ENCODE data around the gene RBMY1J. TPM values are rescaled to one million over a fixed set of nuclear protein-coding genes. Genes with fewer than 3 reads are reported as not detected.
"Not testable (repeated sequence)": the region's sequence is repeated elsewhere in the genome, so short reads cannot be mapped to it uniquely, and the experiment has no call there.

Gene RBMY1J
- total and polyA plus RNA-seq, 4 donors: not detected

DNA sequence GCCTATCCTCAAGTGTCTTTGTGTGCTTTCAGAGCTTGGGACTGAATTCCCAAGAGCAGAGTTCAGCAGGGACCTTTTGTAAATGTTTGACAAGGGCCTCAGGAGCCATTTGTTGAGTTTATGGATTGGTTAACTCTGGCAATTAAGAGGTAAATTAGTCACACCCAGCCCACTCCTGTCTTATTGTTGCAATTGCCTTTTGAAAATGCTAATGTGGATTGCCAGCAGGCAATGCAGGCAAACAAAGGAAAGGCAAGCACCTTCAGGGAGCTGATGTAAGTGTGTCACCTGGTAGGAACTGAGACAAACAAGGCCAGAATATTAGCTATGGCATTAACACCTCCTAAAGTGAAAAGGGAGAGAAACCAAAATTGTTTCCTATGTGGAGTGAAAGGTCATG, 29.7 kb upstream of the RBMY1J start:
- Histone ChIP-seq H3K9me3 (ENCODE audit: control insufficient read depth in 4 of 4, low read length in 3 of 4) (no peaks in the 10 kb centered on the region), H3K4me3 (ENCODE audit: low read depth in 1 of 3, low read length in 3 of 3) (no peak overlapping the region), H3K27ac (ENCODE audit: low read depth in 1 of 2, low read length in 2 of 2) (no peak overlapping the region), H3K27me3 (ENCODE audit: control insufficient read depth in 4 of 4, insufficient read depth in 4 of 4, low read length in 3 of 4) (no peaks in the 10 kb centered on the region), H3K36me3 (ENCODE audit: control insufficient read depth in 4 of 4, insufficient read depth in 3 of 4, low read depth in 1 of 4, low read length in 3 of 4) (no peaks in the 10 kb centered on the region), H3K4me1 (ENCODE audit: control insufficient read depth in 4 of 4, insufficient read depth in 4 of 4, low read length in 3 of 4) (no peaks in the 10 kb centered on the region), H3K9ac (ENCODE audit: low read depth in 1 of 2, low read length in 2 of 2) (no peak overlapping the region)
- no peak for DNase-seq (ENCODE audit: low spot score)
- TF ChIP-seq YY1 (IDR thresholded peaks at IDR 0.05) (no peak), NR2F2 (IDR thresholded peaks at IDR 0.05) (no peak), SP1 (IDR thresholded peaks at IDR 0.05) (no peak), TAF1 (conservative IDR thresholded peaks at IDR 0.05) (no peak), FOXA2 (IDR thresholded peaks at IDR 0.05) (no peak), ZBTB33 (IDR thresholded peaks at IDR 0.05) (no peak), FOXA1 (IDR thresholded peaks at IDR 0.05) (no peak), RXRA (IDR thresholded peaks at IDR 0.05) (no peak), HNF4G (IDR thresholded peaks at IDR 0.05) (no peak)
- TF ChIP-seq, protein P1, sequence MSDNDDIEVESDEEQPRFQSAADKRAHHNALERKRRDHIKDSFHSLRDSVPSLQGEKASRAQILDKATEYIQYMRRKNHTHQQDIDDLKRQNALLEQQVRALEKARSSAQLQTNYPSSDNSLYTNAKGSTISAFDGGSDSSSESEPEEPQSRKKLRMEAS (IDR thresholded peaks at IDR 0.05): no peak

DNA sequence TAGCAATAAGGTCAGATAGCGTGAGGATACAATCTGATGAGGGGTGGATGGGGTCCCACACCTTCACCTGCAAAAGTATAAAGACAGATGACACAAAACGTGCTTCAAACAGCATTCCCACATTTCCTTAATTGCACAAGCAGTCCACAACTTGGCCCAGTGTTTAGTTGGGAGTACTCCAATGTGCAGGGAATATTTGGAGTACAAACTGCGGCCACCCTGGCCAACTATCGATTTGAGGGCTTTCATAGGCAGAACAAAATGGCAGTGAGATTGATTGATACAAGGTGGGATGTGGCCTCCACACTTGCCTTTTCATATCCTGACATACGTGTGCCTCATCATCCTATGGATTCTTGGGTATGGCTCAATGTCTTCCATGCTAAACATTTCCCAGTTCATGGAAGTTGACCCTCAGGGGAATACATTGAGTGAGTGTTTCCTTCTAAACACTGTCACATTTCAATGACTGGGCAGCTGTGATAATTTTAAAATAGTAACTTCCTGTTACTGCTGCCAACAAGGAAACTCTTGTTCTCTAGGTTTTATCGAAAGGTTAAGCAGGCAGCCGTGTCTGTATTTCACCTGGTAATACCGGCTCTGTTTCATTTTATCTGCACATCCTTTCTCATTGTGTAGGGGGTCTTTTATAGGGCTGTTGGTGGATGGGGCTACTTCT, 41.6 kb downstream of the RBMY1J start:
- no CpG with 5 or more reads among the region's 8 CpGs for WGBS

GRCh38 chrY:22455522-22455921, 52.3 kb downstream of the RBMY1J start:
- not testable (repeated sequence) for H3K4me3 ChIP-seq (ENCODE audit: low read depth in 1 of 3, low read length in 3 of 3); DNase-seq (ENCODE audit: low spot score); H3K27ac ChIP-seq (ENCODE audit: low read depth in 1 of 2, low read length in 2 of 2); H3K27me3 ChIP-seq (ENCODE audit: control insufficient read depth in 4 of 4, insufficient read depth in 4 of 4, low read length in 3 of 4); H3K4me1 ChIP-seq (ENCODE audit: control insufficient read depth in 4 of 4, insufficient read depth in 4 of 4, low read length in 3 of 4); H3K9me3 ChIP-seq (ENCODE audit: control insufficient read depth in 4 of 4, low read length in 3 of 4); H3K36me3 ChIP-seq (ENCODE audit: control insufficient read depth in 4 of 4, insufficient read depth in 3 of 4, low read depth in 1 of 4, low read length in 3 of 4); H3K9ac ChIP-seq (ENCODE audit: low read depth in 1 of 2, low read length in 2 of 2)
- no CpG with 5 or more reads among the region's 8 CpGs for WGBS

More for the DNA sequence above, 41.6 kb downstream of the RBMY1J start:
- H3K9ac ChIP-seq (ENCODE audit: low read depth in 1 of 2, low read length in 2 of 2); H3K4me3 ChIP-seq (ENCODE audit: low read depth in 1 of 3, low read length in 3 of 3); DNase-seq (ENCODE audit: low spot score); H3K27ac ChIP-seq (ENCODE audit: low read depth in 1 of 2, low read length in 2 of 2); H3K4me1 ChIP-seq (ENCODE audit: control insufficient read depth in 4 of 4, insufficient read depth in 4 of 4, low read length in 3 of 4); H3K9me3 ChIP-seq (ENCODE audit: control insufficient read depth in 4 of 4, low read length in 3 of 4); H3K36me3 ChIP-seq (ENCODE audit: control insufficient read depth in 4 of 4, insufficient read depth in 3 of 4, low read depth in 1 of 4, low read length in 3 of 4); H3K27me3 ChIP-seq (ENCODE audit: control insufficient read depth in 4 of 4, insufficient read depth in 4 of 4, low read length in 3 of 4): not testable (repeated sequence)

- not testable (repeated sequence) for H3K27me3 ChIP-seq (ENCODE audit: control insufficient read depth in 4 of 4, insufficient read depth in 4 of 4, low read length in 3 of 4); H3K36me3 ChIP-seq (ENCODE audit: control insufficient read depth in 4 of 4, insufficient read depth in 3 of 4, low read depth in 1 of 4, low read length in 3 of 4); H3K4me3 ChIP-seq (ENCODE audit: low read depth in 1 of 3, low read length in 3 of 3); H3K9ac ChIP-seq (ENCODE audit: low read depth in 1 of 2, low read length in 2 of 2); H3K9me3 ChIP-seq (ENCODE audit: control insufficient read depth in 4 of 4, low read length in 3 of 4); H3K27ac ChIP-seq (ENCODE audit: low read depth in 1 of 2, low read length in 2 of 2); DNase-seq (ENCODE audit: low spot score); H3K4me1 ChIP-seq (ENCODE audit: control insufficient read depth in 4 of 4, insufficient read depth in 4 of 4, low read length in 3 of 4)
- WGBS: no CpG with 5 or more reads among the region's 10 CpGs
Measured at GRCh38 chrY:22461962-22462361, 58.8 kb downstream of the RBMY1J start.

Other genes starting within 250 kb of the RBMY1J start
- not detected for gene RBMY1F, start 220.5 kb upstream of the RBMY1J start, total RNA-seq
- gene RBMY1F, start 220.5 kb upstream of the RBMY1J start, polyA plus RNA-seq: not detected

Data from liver (tissue), 9 donors.